Measurements from ENCODE around the gene UNCX.

DNA sequence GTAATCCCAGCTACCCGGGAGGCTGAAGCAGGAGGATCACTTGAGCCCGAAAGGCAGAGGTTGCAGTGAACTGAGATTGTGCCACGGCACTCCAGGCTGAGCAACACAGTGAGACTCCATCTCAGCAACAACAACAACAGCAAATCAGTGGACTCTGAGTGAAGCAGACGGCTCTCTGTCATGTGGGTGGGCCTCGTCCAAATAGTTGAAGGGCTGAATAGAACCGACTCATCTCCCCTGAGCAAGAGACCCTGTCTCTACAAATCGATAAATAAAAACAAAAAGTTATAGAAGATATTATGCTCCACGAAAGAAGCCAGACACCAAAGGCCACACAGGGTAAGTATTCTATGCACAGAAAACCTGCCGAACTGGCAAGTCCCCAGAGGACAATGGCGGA, 45.9 kb downstream of the UNCX start:
- TF ChIP-seq CEBPB (IDR thresholded peaks at IDR 0.05; ENCODE audit: low read depth, low read length), result no peak
- TF ChIP-seq, protein P1, sequence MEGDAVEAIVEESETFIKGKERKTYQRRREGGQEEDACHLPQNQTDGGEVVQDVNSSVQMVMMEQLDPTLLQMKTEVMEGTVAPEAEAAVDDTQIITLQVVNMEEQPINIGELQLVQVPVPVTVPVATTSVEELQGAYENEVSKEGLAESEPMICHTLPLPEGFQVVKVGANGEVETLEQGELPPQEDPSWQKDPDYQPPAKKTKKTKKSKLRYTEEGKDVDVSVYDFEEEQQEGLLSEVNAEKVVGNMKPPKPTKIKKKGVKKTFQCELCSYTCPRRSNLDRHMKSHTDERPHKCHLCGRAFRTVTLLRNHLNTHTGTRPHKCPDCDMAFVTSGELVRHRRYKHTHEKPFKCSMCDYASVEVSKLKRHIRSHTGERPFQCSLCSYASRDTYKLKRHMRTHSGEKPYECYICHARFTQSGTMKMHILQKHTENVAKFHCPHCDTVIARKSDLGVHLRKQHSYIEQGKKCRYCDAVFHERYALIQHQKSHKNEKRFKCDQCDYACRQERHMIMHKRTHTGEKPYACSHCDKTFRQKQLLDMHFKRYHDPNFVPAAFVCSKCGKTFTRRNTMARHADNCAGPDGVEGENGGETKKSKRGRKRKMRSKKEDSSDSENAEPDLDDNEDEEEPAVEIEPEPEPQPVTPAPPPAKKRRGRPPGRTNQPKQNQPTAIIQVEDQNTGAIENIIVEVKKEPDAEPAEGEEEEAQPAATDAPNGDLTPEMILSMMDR (conservative IDR thresholded peaks at IDR 0.05; ENCODE audit: low read depth, low read length), result no peak
- no peak for TF ChIP-seq BHLHE40 (IDR thresholded peaks at IDR 0.05; ENCODE audit: low read depth, low read length)
- no peak for TF ChIP-seq USF2 (IDR thresholded peaks at IDR 0.05; ENCODE audit: low read depth, low read length)
- no peak for TF ChIP-seq RAD21 (IDR thresholded peaks at IDR 0.05; ENCODE audit: low read length)
- TF ChIP-seq POLR2A (IDR thresholded peaks at IDR 0.05; ENCODE audit: low read depth, low read length), result no peak
- no peak for TF ChIP-seq MXI1 (IDR thresholded peaks at IDR 0.05; ENCODE audit: borderline replicate concordance, low read depth, low read length)
- TF ChIP-seq RCOR1 (IDR thresholded peaks at IDR 0.05; ENCODE audit: insufficient replicate concordance, low read length), result no peak
- no peak for TF ChIP-seq CHD1 (IDR thresholded peaks at IDR 0.05; ENCODE audit: low read depth, low read length)

Measured in IMR-90 (cell line).